ENCODE measurements around the gene PTPRN2. TPM values are rescaled to one million over a fixed set of nuclear protein-coding genes. Genes with fewer than 3 reads are reported as not detected.

Gene PTPRN2
- polyA plus RNA-seq, 4 donors, result 7.4 to 9.6 (median 8.8) TPM

DNA sequence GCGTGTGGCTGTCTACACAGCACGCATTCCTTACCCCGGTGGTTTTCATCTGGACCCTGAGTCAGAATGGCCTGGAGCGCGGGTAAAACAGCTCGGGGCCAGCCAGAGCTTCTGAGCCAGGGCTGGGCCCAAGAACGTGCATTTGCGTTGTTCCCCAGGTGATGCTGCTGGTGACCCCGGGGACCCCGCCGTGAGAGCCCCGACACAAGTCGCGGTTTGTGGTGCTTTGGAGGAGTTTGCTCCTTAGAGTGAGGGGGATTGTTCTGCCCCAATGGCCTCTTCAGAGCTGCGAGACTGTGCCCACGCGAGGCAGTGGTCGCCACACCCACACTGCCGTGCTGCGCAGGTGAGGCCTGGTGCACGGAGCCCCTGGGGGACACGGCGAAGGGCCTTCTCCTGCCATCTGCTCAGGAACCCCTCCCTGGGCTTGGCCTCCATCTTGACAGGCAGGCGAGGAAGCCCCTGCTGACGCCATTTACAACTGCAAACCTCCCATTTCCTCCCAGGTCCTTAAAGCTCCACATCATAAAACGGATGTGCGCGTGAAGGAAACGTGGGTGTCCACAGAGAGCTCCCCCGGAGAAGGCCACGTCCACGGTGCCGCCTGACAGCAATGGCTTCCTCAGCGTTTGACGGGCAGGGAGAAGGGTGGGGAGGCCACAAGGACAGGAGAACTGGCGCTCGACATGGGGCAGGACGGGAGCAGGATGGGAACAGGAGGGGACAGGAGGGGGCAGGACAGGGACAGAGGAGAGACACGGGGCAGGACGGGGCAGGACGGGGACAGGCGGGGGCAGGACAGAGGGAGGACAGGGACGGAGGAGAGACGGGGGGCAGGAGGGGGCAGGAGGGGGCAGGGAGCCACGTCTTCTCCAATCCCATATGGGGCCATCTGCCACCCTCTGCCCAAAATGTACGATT, 773.6 kb downstream of the PTPRN2 start:
- no peak for DNase-seq (ENCODE audit: low read depth in 4 of 4, low spot score in 3 of 4)

DNA sequence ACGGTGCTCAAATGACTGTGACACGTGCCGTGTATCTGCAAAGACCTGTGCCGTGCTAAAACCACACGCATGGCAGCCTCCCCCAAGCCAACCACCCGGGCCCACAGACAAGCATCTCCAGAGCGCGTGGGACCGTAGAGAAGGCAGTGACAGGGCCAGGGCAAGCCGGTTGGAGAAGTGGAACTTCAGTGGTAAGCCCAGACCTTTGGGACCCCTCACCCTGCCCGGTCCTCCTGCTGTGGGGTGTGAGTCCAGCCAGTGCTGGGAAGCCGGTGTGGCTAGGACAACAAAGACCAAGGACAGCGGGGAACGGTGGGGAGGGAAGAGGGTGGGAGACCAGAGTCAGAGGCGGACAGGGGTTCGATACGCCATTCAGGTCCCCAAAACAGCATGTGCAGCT, 774.6 kb downstream of the PTPRN2 start:
- no peak for DNase-seq (ENCODE audit: low read depth in 4 of 4, low spot score in 3 of 4)

DNA sequence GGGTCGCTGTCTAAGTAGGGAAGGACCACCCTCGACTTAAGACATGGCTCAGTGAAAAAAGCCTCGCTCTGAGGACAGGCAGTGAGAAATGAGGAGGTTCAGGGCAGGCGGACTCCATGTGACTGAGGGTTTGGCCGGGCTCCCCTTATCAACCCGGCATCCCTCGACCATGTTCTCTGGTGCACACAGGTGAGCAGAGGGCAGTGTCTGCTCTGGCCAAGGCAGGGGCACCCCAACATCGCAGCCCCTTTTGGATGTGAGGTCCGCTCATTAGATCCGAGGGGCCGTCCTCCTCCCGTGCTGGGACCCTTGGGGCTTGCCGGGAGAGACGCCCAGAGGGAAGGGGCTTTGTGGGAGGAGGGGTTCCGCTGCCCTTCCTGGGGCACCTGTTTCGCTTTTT, 775.7 kb downstream of the PTPRN2 start:
- no peak for DNase-seq (ENCODE audit: low read depth in 4 of 4, low spot score in 3 of 4)

DNA sequence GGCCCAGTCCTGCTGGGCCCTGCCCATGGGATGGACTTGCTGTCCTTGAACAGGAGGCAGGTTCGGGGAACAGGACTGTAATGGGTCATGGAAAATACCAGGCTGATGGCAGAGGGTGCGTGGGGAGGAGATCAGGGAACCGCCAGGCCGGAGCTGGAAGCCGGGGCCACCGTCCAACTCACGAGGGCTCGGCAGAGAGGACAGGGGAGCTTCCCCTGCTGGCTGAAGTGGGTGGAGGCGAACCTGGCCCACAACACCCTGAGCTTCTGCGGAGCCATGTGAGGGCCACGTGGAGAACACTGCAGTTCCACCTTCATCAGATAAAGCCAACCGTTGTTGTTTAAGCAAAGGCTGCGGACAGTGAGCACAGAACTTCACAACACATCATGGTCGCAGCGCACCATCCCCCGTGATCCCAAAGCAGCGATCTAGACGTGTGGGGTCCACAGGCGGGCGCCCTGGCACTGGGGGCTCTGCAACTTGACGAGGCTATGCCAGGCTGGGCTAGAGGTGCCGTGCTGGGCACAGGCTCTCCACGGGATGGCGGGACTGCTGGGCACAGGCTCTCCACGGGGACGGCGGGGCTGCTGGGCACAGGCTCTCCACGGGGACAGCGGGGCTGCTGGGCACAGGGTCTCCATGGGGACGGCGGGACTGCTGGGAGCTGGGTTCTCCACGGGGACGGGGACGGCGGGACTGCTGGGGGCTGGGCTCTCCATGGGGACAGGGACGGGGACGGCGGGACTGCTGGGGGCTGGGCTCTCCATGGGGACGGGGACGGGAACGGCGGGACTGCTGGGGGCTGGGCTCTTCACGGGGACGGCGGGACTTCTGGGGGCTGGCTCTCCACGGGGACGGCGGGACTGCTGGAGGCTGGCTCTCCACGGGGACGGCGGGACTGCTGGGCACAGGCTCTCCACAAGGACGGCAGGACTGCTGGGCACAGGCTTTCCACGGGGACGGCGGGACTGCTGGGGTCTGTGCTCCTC, 777.5 kb downstream of the PTPRN2 start:
- DNase-seq (ENCODE audit: low read depth in 4 of 4, low spot score in 3 of 4), result no peak

DNA sequence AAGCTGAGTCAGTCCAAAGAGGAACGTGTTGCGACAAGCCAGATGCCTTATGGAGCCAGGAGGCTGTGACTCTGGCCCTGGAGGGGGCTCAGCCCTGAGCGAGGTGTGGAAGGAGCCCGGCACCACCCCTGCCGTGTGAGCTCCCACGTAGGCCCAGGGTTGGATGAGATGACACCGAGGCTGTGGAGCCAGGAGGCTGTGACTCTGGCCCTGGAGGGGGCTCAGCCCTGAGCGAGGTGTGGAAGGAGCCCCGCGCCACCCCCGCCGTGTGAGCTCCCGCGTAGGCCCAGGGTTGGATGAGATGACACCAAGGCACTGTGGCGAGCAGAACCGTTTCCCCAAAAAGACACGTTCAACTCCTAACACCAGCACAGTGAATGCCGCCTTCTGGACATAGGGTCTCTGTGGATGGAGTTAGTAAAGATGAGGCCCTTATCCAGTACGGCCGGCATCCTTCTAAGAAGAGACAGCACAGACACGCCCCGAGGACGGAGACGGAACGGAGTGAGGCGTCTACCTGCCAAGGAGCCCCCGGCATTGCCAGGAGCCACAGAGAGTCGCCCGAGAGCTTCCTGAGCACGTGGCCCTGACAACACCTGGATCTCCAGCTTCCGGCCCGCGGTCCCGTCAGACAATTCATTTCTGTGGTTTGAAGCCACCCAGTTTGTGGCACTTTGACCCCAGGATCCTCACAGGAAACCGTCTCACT, 778.3 kb downstream of the PTPRN2 start:
- DNase-seq (ENCODE audit: low read depth in 4 of 4, low spot score in 3 of 4), result no peak

DNA sequence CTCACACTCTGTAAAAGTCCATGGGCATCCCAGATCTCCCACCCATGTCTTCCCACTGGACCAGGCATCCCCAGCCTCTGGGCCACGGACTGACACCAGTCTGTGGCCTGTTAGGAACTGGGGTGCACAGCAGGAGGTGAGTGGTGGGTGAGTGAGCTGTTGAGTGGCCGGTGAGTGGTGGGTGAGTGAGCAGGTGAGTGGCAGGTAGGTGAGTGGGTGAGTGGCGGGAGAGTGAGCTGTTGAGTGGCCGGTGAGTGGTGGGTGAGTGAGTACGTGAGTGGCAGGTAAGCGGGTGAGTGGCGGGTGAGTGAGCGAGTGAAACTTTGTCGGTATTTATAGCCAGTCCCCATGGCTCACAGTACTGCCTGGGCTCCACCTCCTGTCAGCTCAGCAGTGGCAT, 779.6 kb downstream of the PTPRN2 start:
- DNase-seq (ENCODE audit: low read depth in 4 of 4, low spot score in 3 of 4), result no peak

DNA sequence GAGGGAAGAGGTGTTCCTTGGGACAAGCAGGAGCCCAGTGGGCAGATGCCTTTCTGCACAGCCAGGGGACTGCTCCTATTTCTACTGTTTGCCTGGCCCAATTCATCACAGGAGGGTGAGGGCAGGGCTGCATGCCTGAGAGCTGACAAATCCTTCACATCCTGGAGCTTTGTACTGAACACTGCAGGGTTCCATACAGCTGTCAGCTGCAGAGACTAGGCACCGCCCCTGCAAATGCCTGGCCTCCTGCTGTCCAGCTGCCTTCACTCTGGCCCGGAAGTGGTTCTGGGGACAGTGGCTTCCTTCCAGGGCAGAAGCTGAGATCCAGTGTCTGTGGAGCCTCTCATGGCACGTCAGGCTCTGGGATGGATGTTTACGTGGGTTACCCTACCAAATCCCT, 780.1 kb downstream of the PTPRN2 start:
- no peak for DNase-seq (ENCODE audit: low read depth in 4 of 4, low spot score in 3 of 4)

DNA sequence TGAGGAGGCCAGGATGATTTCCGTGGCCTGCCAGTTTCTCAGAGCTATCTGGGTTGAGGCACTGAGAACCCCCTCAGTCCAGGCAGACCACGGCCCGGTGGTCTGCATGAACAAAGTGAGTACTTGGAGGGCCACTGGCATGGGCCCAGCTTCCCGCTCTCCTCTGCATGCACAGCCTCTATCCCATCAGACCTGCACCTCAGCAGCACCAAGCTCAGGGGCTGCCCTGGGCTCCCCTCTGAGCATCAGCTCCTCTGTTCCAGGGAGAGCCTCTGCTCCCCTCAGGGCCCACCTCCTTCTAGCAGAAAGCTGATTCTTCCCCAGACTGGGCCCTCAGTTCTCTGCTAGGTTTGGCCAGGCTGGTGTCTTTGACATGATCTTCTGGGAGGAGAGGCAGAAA, 780.9 kb downstream of the PTPRN2 start:
- DNase-seq (ENCODE audit: low read depth in 4 of 4, low spot score in 3 of 4), result no peak

DNA sequence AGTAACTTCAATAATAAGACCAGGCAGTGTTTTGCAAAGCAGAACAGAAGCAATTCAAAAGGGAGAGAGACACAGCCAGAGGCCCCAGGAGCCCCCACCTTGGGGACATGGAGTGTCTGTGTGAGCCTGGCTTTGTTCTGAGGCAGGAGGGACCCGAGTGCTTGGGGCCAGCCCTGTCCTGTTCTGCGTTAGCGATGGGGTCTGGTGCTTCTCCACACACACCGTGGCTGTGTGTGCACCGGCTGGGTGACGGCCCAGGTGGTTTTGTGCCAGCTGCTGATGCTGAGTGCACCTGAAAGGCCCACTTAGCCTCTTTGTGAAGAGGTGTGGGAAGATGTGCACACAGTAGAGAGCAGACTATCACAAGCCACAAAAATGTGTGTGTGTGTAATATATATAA, 781.9 kb downstream of the PTPRN2 start:
- no peak for DNase-seq (ENCODE audit: low read depth in 4 of 4, low spot score in 3 of 4)

DNA sequence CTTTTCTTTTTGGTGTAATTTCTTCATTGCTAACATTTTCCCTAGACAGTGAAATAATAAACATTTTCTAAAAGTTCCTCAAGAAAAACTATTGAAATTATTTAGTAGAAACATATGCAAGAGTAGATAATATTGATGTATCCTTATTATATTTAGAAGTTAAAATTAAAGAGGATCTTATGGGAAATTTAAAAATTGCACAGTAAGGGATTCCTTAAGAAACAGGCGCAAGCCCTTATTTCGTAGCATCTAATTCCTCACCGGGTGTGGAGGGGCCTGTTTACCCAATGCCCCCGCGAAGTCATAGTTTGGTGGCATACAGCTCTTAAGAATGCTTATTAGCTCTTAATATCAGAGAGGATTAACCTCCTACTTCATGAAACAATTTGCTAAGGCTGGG, 783.7 kb downstream of the PTPRN2 start:
- DNase-seq (ENCODE audit: low read depth in 4 of 4, low spot score in 3 of 4), result no peak

DNA sequence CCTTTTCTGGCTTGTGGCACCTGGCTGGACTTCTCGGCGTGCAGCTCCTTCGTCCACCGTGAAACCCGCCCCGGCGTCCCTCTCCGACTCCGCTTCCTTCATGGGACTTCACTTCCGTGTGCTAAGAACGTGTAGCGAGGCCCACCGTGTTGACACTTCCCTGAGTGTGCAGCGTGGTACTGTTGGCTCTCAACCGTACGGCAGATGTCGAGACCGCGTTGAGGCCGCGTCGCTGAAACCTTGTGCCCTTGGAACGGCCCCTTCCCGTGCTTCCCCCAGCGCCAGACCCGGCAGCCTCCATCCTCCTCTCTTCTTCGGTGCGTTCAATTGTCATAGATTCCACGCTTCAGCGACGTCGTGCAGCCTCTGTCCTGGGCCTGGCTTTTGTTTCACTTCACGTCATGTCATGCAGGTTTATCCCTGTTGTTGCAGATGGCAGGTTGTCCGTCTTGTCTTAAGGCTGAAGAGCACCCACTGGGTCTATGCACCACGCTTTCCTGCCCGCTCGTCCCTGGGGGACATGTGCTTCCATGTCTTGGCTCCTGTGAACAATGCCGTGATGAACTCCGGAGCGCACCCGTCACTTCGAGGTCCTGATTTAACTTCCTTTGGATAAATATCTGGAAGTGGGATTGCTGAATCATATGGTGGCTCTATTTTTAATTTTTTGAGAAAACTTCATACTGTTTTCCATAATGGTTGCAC, 785.5 kb downstream of the PTPRN2 start:
- no peak for DNase-seq (ENCODE audit: low read depth in 4 of 4, low spot score in 3 of 4)

DNA sequence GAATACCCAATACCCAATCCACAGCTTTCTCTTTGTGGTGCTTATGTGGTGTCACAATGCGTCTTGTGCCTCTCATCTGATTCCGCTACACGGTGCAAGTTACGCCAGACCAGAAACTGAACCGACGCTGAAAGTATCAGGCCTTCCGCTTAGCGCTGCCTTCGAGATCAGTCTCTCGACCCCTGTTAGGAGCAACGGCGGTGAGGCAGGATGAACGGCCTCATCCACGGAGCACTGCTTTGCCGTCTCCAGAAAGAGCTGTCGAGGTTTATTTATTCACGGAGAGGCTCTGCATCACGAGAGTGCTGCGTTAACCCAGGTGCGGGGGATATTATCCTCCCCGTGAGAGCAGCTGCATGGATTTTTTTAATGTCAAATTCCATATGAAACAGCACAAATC, 786.5 kb downstream of the PTPRN2 start:
- DNase-seq (ENCODE audit: low read depth in 4 of 4, low spot score in 3 of 4), result no peak

DNA sequence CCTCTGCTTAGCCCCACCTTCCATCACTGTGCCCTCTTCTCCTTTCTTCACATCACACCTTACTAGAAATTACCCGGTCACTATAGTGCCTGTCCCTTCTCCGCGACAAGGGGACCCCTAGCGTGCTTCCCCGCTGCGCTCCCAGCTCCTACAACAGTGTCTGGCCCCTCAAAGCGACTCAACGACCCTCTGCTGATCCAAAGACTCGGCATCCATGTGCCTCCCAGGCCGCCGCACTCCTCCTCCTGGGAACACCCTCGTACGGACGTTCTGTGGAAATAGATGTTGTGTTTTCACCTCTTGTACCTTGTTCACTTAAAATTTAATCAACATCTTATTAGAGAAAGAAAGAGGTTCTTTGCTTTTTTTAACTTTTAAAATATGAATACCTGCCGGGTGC, 787.3 kb downstream of the PTPRN2 start:
- DNase-seq (ENCODE audit: low read depth in 4 of 4, low spot score in 3 of 4), result no peak

DNA sequence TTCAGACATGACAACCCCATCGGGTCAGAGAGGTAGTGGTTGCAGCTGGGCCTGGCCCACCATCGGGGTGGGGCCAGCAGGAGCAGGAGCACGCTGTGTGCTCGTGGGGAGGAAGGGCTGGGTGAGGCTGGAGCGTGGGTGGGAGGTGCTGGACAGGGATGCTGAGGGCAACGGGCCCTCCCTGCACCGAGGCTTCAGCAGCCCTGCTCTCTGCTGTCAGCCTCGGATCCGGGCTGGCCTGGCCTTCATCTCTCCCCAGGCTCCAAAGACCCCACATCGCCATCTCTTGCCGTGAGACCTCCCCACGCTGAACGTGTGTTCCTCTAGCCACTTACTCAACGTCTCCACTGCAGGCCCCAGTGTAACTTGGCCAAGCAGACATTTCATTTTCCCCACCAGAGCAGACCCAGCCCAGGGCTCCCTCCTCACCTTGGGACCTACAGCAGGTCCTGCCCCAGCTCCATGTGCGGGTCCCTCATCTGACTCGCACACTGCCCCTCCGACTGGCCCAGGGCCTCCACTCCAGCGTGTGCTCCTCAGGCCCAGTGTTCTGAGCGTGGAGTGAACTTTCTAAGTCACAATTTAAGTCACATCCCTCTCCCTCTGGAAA, 788.4 kb downstream of the PTPRN2 start:
- no peak for DNase-seq (ENCODE audit: low read depth in 4 of 4, low spot score in 3 of 4)

DNA sequence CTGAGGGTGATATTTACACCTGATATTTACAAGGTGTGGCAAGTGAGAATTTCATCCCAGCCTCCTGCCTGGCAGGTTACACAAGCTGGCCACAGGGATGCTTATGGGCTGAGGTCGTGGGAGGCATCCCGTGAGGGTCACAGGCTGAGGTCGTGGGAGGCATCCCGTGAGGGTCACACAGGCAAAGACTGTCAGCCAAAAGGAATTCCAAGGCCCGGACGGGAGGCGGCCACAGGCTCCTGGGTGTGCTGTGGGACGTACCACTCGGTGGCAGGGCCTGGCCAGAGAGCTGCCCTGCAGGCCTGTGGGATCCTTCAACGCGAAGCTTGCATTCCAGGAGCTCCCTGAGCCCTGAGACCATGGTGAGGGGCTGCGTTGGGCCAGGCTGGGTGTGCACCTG, 790.3 kb downstream of the PTPRN2 start:
- DNase-seq (ENCODE audit: low read depth in 4 of 4, low spot score in 3 of 4), result no peak

DNA sequence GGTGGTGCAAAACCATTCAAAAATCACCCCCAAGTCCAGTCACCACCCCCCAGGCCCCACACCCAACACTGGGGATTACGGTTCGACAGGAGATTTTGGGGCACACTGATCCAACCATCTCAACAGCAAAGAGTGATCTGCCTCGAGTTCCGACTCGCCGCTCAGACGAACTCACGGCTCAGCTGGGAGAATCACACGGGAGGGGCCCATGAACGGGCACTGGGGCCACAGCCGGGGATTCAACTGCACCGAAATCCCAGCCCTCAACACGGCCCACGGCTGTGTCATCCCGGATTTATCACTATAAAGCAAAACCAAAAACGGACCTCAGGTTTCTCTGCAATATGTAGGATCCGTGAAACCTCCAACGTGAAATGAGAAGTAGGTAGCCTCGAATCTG, 790.8 kb downstream of the PTPRN2 start:
- no peak for DNase-seq (ENCODE audit: low read depth in 4 of 4, low spot score in 3 of 4)

DNA sequence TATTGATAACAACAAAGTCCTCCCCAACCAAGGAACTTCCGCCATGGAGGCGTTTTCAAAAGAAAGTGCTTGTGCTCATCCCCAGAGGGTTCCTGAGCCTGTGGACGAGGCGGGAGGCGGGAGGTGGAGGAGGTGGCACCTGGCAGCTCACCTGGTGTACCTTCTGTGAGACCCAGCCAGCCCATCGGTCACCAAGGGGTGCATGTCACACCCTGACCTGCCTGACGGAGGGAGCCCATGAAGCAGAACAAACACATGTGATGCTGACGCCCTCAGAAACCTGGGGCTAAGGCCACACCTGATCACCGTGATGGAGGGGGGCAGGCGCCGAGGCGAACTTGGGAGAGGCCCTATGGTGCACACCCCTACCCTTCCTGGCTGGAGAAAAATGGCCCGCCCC, 792.0 kb downstream of the PTPRN2 start:
- no peak for DNase-seq (ENCODE audit: low read depth in 4 of 4, low spot score in 3 of 4)

DNA sequence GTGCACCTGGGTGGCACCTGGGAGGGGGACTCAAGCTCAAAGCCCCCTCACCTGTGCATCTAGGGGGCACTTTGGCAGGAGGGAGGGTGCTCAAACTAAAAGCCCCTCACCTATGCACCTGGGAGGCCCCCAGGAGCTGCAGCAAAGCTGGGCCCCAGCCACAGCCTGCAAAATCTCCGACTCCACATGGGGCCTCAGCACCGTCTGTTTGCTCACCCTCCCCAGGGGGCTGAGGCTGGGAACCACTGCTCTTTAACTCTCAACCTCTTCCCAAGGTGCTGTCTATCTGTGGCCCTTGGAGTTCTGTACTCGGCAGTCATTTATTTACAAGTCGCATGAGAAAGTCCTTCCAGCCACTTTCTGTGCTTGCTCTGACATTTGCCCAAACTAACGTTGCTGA, 792.4 kb downstream of the PTPRN2 start:
- no peak for DNase-seq (ENCODE audit: low read depth in 4 of 4, low spot score in 3 of 4)

DNA sequence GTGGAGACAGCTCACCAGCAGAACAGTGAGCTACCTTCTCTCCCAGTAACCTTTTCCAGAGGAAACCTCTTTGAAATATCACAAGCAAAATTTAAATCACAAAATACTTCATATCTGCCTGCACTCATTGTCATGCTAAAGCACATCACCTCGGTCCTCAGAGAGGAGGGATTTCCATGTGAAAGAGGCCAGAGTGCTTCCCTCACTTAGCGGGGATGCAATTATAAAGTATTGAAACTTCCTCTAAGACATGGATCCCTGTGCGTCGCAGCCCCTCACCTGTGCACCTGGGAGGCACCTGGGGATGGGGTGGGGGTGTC, 792.9 kb downstream of the PTPRN2 start:
- no peak for DNase-seq (ENCODE audit: low read depth in 4 of 4, low spot score in 3 of 4)

All from right renal pelvis (tissue), 4 donors.